GM19099 (cell line): Measurements from ENCODE around the gene IGSF11.

ENCODE experiments used
- POLR2A ChIP-seq: IDR thresholded peaks from 3 replicates; pipeline ENCODE4 v1.6.1; 2011; ENCODE audit warnings: low read depth; ENCODE audit not compliant: insufficient read length; ENCODE audit errors: extremely low read depth

Gene IGSF11

DNA sequence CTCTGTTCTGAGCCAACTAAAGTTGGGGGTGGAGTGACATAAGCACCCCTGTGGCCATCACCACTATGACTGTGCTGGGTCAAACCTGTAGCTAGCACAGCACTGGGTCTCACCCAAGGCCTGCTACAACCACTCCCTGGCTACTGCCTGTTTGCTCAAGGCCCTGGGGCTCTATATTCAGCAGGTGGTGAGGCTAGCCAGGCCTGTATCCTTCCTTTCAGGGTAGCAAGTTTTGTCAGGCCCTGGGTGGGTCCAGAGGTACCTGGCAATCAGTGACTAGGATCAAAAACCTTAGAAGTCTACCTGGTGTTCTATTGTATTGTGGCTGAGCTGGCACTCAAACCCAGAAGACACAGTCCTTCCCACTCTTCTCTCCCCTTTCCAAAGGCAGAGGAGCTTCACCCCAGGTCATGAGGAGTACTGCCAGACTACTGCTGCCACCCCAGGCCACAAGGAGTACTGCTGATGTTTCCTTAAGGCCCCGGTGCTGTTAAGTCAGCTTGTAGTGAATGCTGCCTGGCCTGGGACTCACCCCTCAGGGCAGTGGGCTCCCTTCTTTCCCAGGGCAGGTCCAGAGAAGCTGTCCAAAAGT, 170.8 kb downstream of the IGSF11 start:
- no peak for TF ChIP-seq POLR2A

DNA sequence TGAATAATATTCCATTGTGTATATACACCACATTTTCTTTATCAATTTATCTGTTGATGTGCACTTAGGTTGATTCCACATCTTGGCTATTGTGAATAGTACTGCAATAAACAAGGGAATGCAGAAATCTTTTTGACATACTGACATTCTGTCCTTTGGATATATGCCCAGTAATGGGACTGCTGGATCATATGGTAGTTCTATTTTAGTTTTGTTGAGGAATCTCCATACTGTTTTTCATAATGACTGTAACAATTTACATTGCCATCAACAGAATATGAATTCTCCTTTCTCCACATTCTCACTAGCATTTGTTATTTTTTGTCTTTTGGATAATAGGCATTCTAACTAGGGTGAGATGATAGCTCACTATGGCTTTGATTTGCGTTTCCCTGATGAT, 174.7 kb downstream of the IGSF11 start:
- TF ChIP-seq POLR2A = no peak

DNA sequence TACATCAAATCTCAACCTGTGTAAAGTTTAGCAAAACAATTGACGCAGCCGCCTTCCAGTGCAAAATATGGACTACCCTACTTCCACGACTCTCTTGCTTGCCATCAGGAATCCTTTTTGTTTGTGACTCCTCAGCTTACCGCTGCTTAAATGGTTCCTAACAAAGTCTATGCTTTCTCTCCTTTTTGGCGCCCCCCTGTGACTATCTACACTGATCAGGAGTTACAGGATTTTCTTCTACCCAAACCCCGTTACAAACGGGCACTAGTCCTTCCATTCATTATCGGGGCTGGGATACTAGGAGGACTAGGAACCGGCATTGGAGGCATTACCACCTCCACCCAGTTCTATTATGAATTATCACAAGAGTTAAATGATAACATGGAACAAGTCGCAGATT, 184.0 kb downstream of the IGSF11 start:
- no peak for TF ChIP-seq POLR2A
